ENCODE results near the gene CCDC187. TPM values are rescaled to one million over a fixed set of nuclear protein-coding genes. Genes with fewer than 3 reads are reported as not detected.

CCDC187 gene
- total and polyA plus RNA-seq, 2 of the 13 experiments (the other 11 are each of a cell fraction or from before 2014, with no cell fraction given): 0.03 to 0.13 TPM

GRCh38 chr9:136245219-136246150 is 58.4 kb downstream of the CCDC187 start, which contains the start of gene QSOX2 (continued):
- TF ChIP-seq HOXA3 (CRISPR knock-in tag; IDR thresholded peaks at IDR 0.05): peak; percentile 75
- no peak for TF ChIP-seq CEBPB (IDR thresholded peaks at IDR 0.05; ENCODE audit: borderline replicate concordance, low read depth, low read length)
- TF ChIP-seq PLRG1 (conservative IDR thresholded peaks at IDR 0.05): no peak
- no peak for TF ChIP-seq ZNF660 (CRISPR knock-in tag; IDR thresholded peaks at IDR 0.05; ENCODE audit: borderline replicate concordance, low read depth)
- TF ChIP-seq HNRNPK (IDR thresholded peaks at IDR 0.05; ENCODE audit: low read depth, low read length, poor library complexity, severe bottlenecking): peak; percentile 27
- TF ChIP-seq ZHX2 (IDR thresholded peaks at IDR 0.05; ENCODE audit: low read depth): peak; percentile 25; the same call in 1 of the 2 replicates
- 0 out of 2 replicates have a peak, but pooled peaks have one; percentile 29 for TF ChIP-seq ZHX2 (CRISPR knock-in tag; IDR thresholded peaks at IDR 0.05; ENCODE audit: borderline replicate concordance)
- no peak for TF ChIP-seq SOX5 (CRISPR knock-in tag; IDR thresholded peaks at IDR 0.05; ENCODE audit: borderline replicate concordance)
- no peak for TF ChIP-seq ZNF3 (CRISPR knock-in tag; IDR thresholded peaks at IDR 0.05)
- peak; percentile 95 for TF ChIP-seq YY1 (IDR thresholded peaks at IDR 0.05; ENCODE audit: insufficient read depth, insufficient replicate concordance, low read depth, low read length)
- TF ChIP-seq ZNF382 (CRISPR knock-in tag; IDR thresholded peaks at IDR 0.05; ENCODE audit: borderline replicate concordance): no peak
- no peak for TF ChIP-seq CREM (IDR thresholded peaks at IDR 0.05)
- TF ChIP-seq CREM (CRISPR knock-in tag; IDR thresholded peaks at IDR 0.05): no peak
- TF ChIP-seq ZNF275 (CRISPR knock-in tag; IDR thresholded peaks at IDR 0.05; ENCODE audit: borderline replicate concordance): no peak
- no peak for TF ChIP-seq GABPA (IDR thresholded peaks at IDR 0.05; ENCODE audit: low read depth, low read length)
- no peak for TF ChIP-seq GABPA (CRISPR knock-in tag; IDR thresholded peaks at IDR 0.05; ENCODE audit: low read depth)
- TF ChIP-seq MXD3 (CRISPR knock-in tag; IDR thresholded peaks at IDR 0.05): 0 out of 2 replicates have a peak, but pooled peaks have one; percentile 75
- TF ChIP-seq NFE2 (CRISPR knock-in tag; IDR thresholded peaks at IDR 0.05): no peak
- TF ChIP-seq SRSF9 (IDR thresholded peaks at IDR 0.05; ENCODE audit: borderline replicate concordance, insufficient read depth, low read depth, low read length, poor library complexity, severe bottlenecking): no peak
- TF ChIP-seq FIP1L1 (IDR thresholded peaks at IDR 0.05; ENCODE audit: borderline replicate concordance, insufficient read depth, low read depth, low read length): no peak
